GM23338 (cell line): ENCODE data around the gene NHERF1. TPM values are rescaled to one million over a fixed set of nuclear protein-coding genes. Genes with fewer than 3 reads are reported as not detected.

Source experiments
- ATAC-seq: fragments of 200-7000 bp; cut with Tn5 transposase; 3 replicates; pipeline ENCODE4 v1.9.1; 2020
- DNase-seq: peaks from one replicate; pipeline ENCODE4 v3.0.0-alpha.2; 2015; ENCODE audit warnings: low spot score
- H2AFZ ChIP-seq: fragments of 200-600 bp; sonication (generic); 2 replicates; pipeline ENCODE4 v1.8.0; 2016; ENCODE audit warnings: antibody characterized with exemption, mild to moderate bottlenecking, moderate library complexity
- H3F3A ChIP-seq: fragments of 200-600 bp; sonication (generic); replicated peaks from 2 replicates; pipeline ENCODE4 v1.8.0; 2017; ENCODE audit warnings: antibody characterized with exemption, mixed run types, low read depth
- H3K27ac ChIP-seq: fragments of 200-600 bp; sonication (generic); 2 replicates; pipeline ENCODE4 v1.6.1; 2016; ENCODE audit warnings: low read depth
- H3K27me3 ChIP-seq: fragments of 200-600 bp; sonication (generic); 2 replicates; pipeline ENCODE4 v1.8.0; 2016; ENCODE audit warnings: mild to moderate bottlenecking, mixed run types, moderate library complexity; ENCODE audit not compliant: insufficient read depth
- H3K36me3 ChIP-seq: fragments of 200-600 bp; sonication (generic); 2 replicates; pipeline ENCODE4 v1.8.0; 2016; ENCODE audit warnings: mild to moderate bottlenecking; ENCODE audit not compliant: insufficient read depth
- H3K4me1 ChIP-seq: fragments of 200-600 bp; sonication (generic); 2 replicates; pipeline ENCODE4 v1.8.0; 2016; ENCODE audit warnings: mild to moderate bottlenecking, moderate library complexity; ENCODE audit not compliant: insufficient read depth
- H3K4me2 ChIP-seq: fragments of 200-600 bp; sonication (generic); 2 replicates; pipeline ENCODE4 v1.7.1; 2017; ENCODE audit warnings: mixed run types
- H3K4me3 ChIP-seq: fragments of 200-600 bp; sonication (generic); 2 replicates; pipeline ENCODE4 v1.6.1; 2016; ENCODE audit warnings: mixed run types
- H3K79me2 ChIP-seq: fragments of 200-600 bp; sonication (generic); replicated peaks from 2 replicates; pipeline ENCODE4 v1.8.0; 2017; ENCODE audit warnings: mild to moderate bottlenecking; ENCODE audit not compliant: insufficient read depth
- H3K9me2 ChIP-seq: fragments of 200-600 bp; sonication (generic); 2 replicates; pipeline ENCODE4 v1.8.0; 2017; ENCODE audit not compliant: insufficient read depth
- H4K20me1 ChIP-seq: fragments of 200-600 bp; sonication (generic); replicated peaks from 2 replicates; pipeline ENCODE4 v1.8.0; 2017; ENCODE audit warnings: mild to moderate bottlenecking; ENCODE audit not compliant: insufficient read depth
- H3K27ac Mint-ChIP-seq: 2 replicates; pipeline ENCODE4 v1.8.0; 2020; ENCODE audit warnings: inconsistent platforms, mild to moderate bottlenecking, moderate library complexity, mixed read lengths
- H3K27me3 Mint-ChIP-seq: 3 replicates; pipeline ENCODE4 v1.8.0; 2022; ENCODE audit warnings: low read depth, mild to moderate bottlenecking, moderate library complexity, mixed read lengths, inconsistent platforms; ENCODE audit not compliant: insufficient read depth, poor library complexity
- H3K36me3 Mint-ChIP-seq: 3 replicates; pipeline ENCODE4 v1.8.0; 2021; ENCODE audit warnings: low read depth, mild to moderate bottlenecking, inconsistent platforms, moderate library complexity, mixed read lengths
- H3K4me1 Mint-ChIP-seq: 3 replicates; pipeline ENCODE4 v1.8.0; 2020; ENCODE audit warnings: mild to moderate bottlenecking, inconsistent platforms, mixed read lengths
- H3K4me3 Mint-ChIP-seq: 3 replicates; pipeline ENCODE4 v1.8.0; 2021; ENCODE audit warnings: moderate library complexity, mild to moderate bottlenecking, inconsistent platforms, mixed read lengths
- H3K9me3 Mint-ChIP-seq: 3 replicates; pipeline ENCODE4 v1.8.0; 2020; ENCODE audit warnings: moderate library complexity, mild to moderate bottlenecking, inconsistent platforms, mixed read lengths
- CREB1 ChIP-seq: fragments of 250-450 bp; sonication (Bioruptor Pico); IDR thresholded peaks from 2 replicates; pipeline ENCODE4 v1.5.0; 2020; ENCODE audit warnings: low read depth, mild to moderate bottlenecking, moderate library complexity
- CTCF ChIP-seq, 2 experiments: fragments of 200-600 bp in 1 of 2; sonication (generic) in 1 of 2; conservative IDR thresholded peaks; 2 replicates each; pipeline versions ENCODE4 v1.5.1 to v1.6.1; 2016 to 2017; ENCODE audit warnings: antibody characterized with exemption in 2 of 2, low read depth in 2 of 2, mild to moderate bottlenecking in 2 of 2, moderate library complexity in 1 of 2
- EZH2 ChIP-seq: fragments of 200-600 bp; sonication (generic); IDR thresholded peaks from one replicate; pipeline ENCODE4 v1.8.0; 2017; ENCODE audit warnings: antibody characterized with exemption, mild to moderate bottlenecking, low read depth; ENCODE audit not compliant: unreplicated experiment
- EZH2phosphoT487 ChIP-seq: fragments of 200-600 bp; sonication (generic); IDR thresholded peaks from one replicate; pipeline ENCODE4 v1.8.1; 2018; ENCODE audit warnings: antibody characterized with exemption; ENCODE audit not compliant: unreplicated experiment
- JUNB ChIP-seq: IDR thresholded peaks from one replicate; pipeline ENCODE4 v1.6.1; 2016; ENCODE audit warnings: antibody characterized with exemption; ENCODE audit not compliant: unreplicated experiment
- NANOG ChIP-seq: IDR thresholded peaks from 2 replicates; pipeline ENCODE4 v1.6.1; 2016; ENCODE audit warnings: antibody characterized with exemption, borderline replicate concordance
- POLR2AphosphoS5 ChIP-seq: IDR thresholded peaks from 2 replicates; pipeline ENCODE4 v1.6.1; 2016; ENCODE audit warnings: antibody characterized with exemption, low read depth
- REST ChIP-seq: IDR thresholded peaks from one replicate; pipeline ENCODE4 v1.6.1; 2018; ENCODE audit warnings: antibody characterized with exemption; ENCODE audit not compliant: unreplicated experiment
- STAT1 ChIP-seq: IDR thresholded peaks from one replicate; pipeline ENCODE4 v1.6.1; 2016; ENCODE audit warnings: antibody characterized with exemption; ENCODE audit not compliant: unreplicated experiment
- ZNF114 ChIP-seq: fragments of 250-450 bp; sonication (Bioruptor Pico); IDR thresholded peaks from 2 replicates; pipeline ENCODE4 v1.5.0; 2020; ENCODE audit warnings: mild to moderate bottlenecking, moderate library complexity
- ZNF331 ChIP-seq: fragments of 250-450 bp; sonication (Bioruptor Pico); IDR thresholded peaks from 2 replicates; pipeline ENCODE4 v1.5.0; 2020; ENCODE audit warnings: low read depth, mild to moderate bottlenecking, moderate library complexity
- polyA plus RNA-seq: library from polyadenylated mRNA; unstranded; fragments of >200 nt; fragmentation: Nextera tagmentation; extraction: Ambion mirVana; gene quantifications from 2 replicates; pipeline ENCODE4 v1.2.1, GENCODE V29; 2016
- total RNA-seq: library from RNA; depleted of rRNA; stranded (reverse); fragments of >200 nt; shearing (Covaris generic); gene quantifications from 2 replicates; pipeline ENCODE4 v1.2.3, GENCODE V29; 2014

NHERF1 gene
- total and polyA plus RNA-seq, 2 experiments from 2014 or later, result 48.8 to 100 TPM

DNA sequence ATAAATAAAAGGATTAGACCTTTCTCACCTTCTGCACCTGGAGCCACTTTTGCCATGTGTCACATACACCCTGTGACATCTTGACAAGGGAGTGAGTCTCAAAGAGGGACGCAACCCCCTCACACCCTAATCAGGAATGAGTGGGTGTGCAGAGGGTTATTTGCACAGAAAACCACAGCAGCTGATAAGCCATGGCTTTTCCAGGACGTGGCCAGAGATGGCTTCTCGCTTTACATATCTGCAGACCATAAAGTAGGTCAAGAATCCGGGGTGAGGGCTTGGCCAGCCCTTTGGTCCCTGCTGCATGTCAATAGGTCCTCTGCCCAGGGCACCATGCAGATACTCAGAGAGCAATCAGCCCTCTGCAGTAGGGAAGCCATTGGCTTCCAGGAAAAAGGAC, 33.3 kb upstream of the NHERF1 start:
- no peaks in the 10 kb centered on the region for H3K79me2 ChIP-seq
- Mint-ChIP-seq H3K4me3 (no peak overlapping the region), H3K27me3 (peaks cover 8% of the 10 kb centered on the region), H3K4me1 (peaks cover 2% of the 10 kb centered on the region; the same call in 1 of the 3 replicates), H3K36me3 (no peaks in the 10 kb centered on the region), H3K27ac (no peak overlapping the region), H3K9me3 (no peaks in the 10 kb centered on the region)
- TF ChIP-seq EZH2 (no peak), STAT1 (no peak), NANOG (no peak), POLR2AphosphoS5 (no peak), CREB1 (no peak), EZH2phosphoT487 (no peak)
- no peak overlapping the region for H3K4me3 ChIP-seq
- no peak overlapping the region for H3K4me2 ChIP-seq
- DNase-seq (no peak), ATAC-seq (no peak)
- H2AFZ ChIP-seq, result no peak overlapping the region
- H3K27ac ChIP-seq, result no peak overlapping the region
- H3K9me2 ChIP-seq, result no peaks in the 10 kb centered on the region
- no peaks in the 10 kb centered on the region for H4K20me1 ChIP-seq
- no peaks in the 10 kb centered on the region for H3K27me3 ChIP-seq
- H3K36me3 ChIP-seq, result no peaks in the 10 kb centered on the region
- no peaks in the 10 kb centered on the region for H3K4me1 ChIP-seq
- H3F3A ChIP-seq, result no peaks in the 10 kb centered on the region

DNA sequence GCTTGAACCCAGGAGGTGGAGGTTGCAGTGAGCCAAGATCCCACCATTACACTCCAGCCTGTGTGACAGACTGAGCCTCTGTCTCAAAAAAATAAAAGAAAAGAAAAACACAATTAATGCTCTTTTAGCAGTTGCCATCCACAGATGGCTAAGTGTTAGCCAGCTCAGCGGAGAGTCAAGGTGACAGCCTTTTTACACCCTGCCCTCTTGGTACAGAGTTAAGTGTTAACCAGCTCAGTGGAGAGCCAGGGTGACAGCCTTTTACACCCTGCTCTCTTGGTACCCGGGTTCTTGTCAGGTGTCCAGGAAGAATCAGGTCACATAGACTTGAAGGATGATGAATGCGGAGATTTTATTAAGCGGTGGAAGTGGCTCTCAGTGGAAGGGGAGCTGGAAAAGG, 27.9 kb upstream of the NHERF1 start:
- no peaks in the 10 kb centered on the region for H4K20me1 ChIP-seq
- TF ChIP-seq CTCF (conservative IDR thresholded peaks at IDR 0.05; ENCODE audit: low read depth in 2 of 2), result no peak
- H3K36me3 ChIP-seq, result no peaks in the 10 kb centered on the region
- H3K79me2 ChIP-seq, result no peaks in the 10 kb centered on the region
- H3K4me2 ChIP-seq, result no peak overlapping the region
- H3K4me3 ChIP-seq, result no peak overlapping the region
- Mint-ChIP-seq H3K4me1 (no peaks in the 10 kb centered on the region), H3K4me3 (no peak overlapping the region), H3K27ac (no peak overlapping the region), H3K36me3 (no peaks in the 10 kb centered on the region), H3K27me3 (peaks cover 2% of the 10 kb centered on the region), H3K9me3 (no peaks in the 10 kb centered on the region)
- ATAC-seq (no peak), DNase-seq (no peak)
- H3K27me3 ChIP-seq, result no peaks in the 10 kb centered on the region
- no peaks in the 10 kb centered on the region for H3K4me1 ChIP-seq
- H3F3A ChIP-seq, result no peaks in the 10 kb centered on the region
- H3K9me2 ChIP-seq, result no peaks in the 10 kb centered on the region
- H3K27ac ChIP-seq, result no peak overlapping the region
- H2AFZ ChIP-seq, result no peak overlapping the region

DNA sequence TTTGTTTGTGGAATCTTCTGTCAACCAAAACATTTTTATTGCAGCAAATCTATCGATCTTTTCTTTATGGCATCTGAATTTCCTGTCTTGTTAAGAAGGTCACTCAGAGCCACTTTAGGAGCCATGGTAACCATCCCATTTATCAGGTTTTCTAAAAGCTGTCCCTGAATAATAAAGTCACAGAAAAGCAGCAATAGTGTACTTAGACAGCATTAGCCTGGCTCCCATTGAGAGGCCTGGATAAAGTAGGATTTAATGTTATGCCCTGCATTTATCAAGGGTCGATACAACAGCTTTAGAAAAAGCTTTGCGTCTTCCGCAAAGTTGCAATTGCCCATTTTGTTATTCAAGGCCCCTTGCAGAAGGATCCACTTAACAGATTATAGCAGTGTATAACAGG, 25.6 kb upstream of the NHERF1 start:
- Histone ChIP-seq H3K4me2 (no peak overlapping the region), H4K20me1 (no peaks in the 10 kb centered on the region), H3K27ac (no peak overlapping the region), H3K9me2 (no peaks in the 10 kb centered on the region), H2AFZ (no peak overlapping the region), H3F3A (peaks cover under 1% of the 10 kb centered on the region; the same call in 1 of the 2 replicates), H3K36me3 (no peaks in the 10 kb centered on the region), H3K27me3 (no peaks in the 10 kb centered on the region), H3K4me3 (no peak overlapping the region), H3K79me2 (no peaks in the 10 kb centered on the region), H3K4me1 (no peaks in the 10 kb centered on the region)
- no peak overlapping the region for H3K27ac Mint-ChIP-seq
- no peak overlapping the region for H3K4me3 Mint-ChIP-seq
- H3K36me3 Mint-ChIP-seq, result no peaks in the 10 kb centered on the region
- DNase-seq (no peak), ATAC-seq (no peak)
- no peaks in the 10 kb centered on the region for H3K4me1 Mint-ChIP-seq
- no peaks in the 10 kb centered on the region; the same call in 2 of the 3 replicates for H3K9me3 Mint-ChIP-seq
- H3K27me3 Mint-ChIP-seq, result peaks cover 2% of the 10 kb centered on the region
- TF ChIP-seq JUNB, result no peak
- TF ChIP-seq ZNF114 (CRISPR knock-in tag), result no peak
- TF ChIP-seq REST, result no peak
- no peak for TF ChIP-seq ZNF331 (CRISPR knock-in tag)
- no peak for TF ChIP-seq POLR2AphosphoS5
